Gastrocnemius medialis (tissue), 4 donors: ENCODE results near the gene CLCN2. TPM values are rescaled to one million over a fixed set of nuclear protein-coding genes. Genes with fewer than 3 reads are reported as not detected.

ENCODE experiments used
- ATAC-seq, 2 donors: fragments of 150-250 bp; one replicate each; pipeline ENCODE4 v1.9.1; 2016
- DNase-seq, 2 donors: peaks; one replicate each; pipeline ENCODE4 v3.0.0-alpha.2; 2019
- H3K27ac ChIP-seq, 4 donors: fragments of 200-600 bp; sonication (generic); 1 replicate in 1 of 4; 2 replicates in 3 of 4; pipeline ENCODE4 v1.5.1; 2016 to 2018; ENCODE audit warnings: mild to moderate bottlenecking in 2 of 4, moderate library complexity in 1 of 4
- H3K27me3 ChIP-seq, 3 donors: fragments of 200-600 bp; sonication (generic) in 2 of 3; 1 replicate in 1 of 3; 2 replicates in 2 of 3; pipeline versions ENCODE4 v1.5.1 to v1.6.0; 2016 to 2019; ENCODE audit warnings: mild to moderate bottlenecking in 1 of 3, moderate library complexity in 1 of 3
- H3K36me3 ChIP-seq, 2 donors: fragments of 200-600 bp; sonication (generic) in 1 of 2; one replicate each; pipeline ENCODE4 v1.5.1; 2017 to 2018
- H3K4me1 ChIP-seq, 2 donors: fragments of 200-600 bp; sonication (generic) in 1 of 2; one replicate each; pipeline ENCODE4 v1.5.1; 2016 to 2017; ENCODE audit warnings: mild to moderate bottlenecking in 2 of 2
- H3K4me3 ChIP-seq, 4 donors: fragments of 200-600 bp; sonication (generic) in 3 of 4; 1 replicate in 1 of 4; 2 replicates in 3 of 4; pipeline ENCODE4 v1.5.1; 2016 to 2019; ENCODE audit warnings: mild to moderate bottlenecking in 2 of 4
- H3K9me3 ChIP-seq, 3 donors: fragments of 200-600 bp; sonication (generic) in 2 of 3; 1 replicate in 1 of 3; 2 replicates in 2 of 3; pipeline ENCODE4 v1.5.1; 2016 to 2019
- CTCF ChIP-seq, 5 experiments: fragments of 450-650 bp in 3 of 5; fragments of 200-600 bp in 2 of 5; sonication (generic) in 2 of 5; IDR thresholded peaks in 4 of 5; conservative IDR thresholded peaks in 1 of 5; 1 replicate in 4 of 5; 2 replicates in 1 of 5; pipeline ENCODE4 v1.5.1; 2016 to 2019; ENCODE audit warnings: antibody characterized with exemption in 5 of 5, mild to moderate bottlenecking in 3 of 5, moderate library complexity in 3 of 5
- POLR2A ChIP-seq, 2 donors: fragments of 450-650 bp; IDR thresholded peaks; one replicate each; pipeline ENCODE4 v1.6.1; 2017; ENCODE audit warnings: antibody characterized with exemption in 2 of 2, mild to moderate bottlenecking in 2 of 2, moderate library complexity in 2 of 2
- in situ Hi-C, 4 donors: fragments of 200-750 bp; cut with MboI; loops; one replicate each; pipeline versions ENCODE4 v1.15.0 to v1.8.0; 2017; ENCODE audit warnings: low sequenced_read_pairs in 4 of 4
- intact Hi-C: fragments of 100-400 bp; cut with DNase I; formaldehyde crosslinking; loops from one replicate; pipeline ENCODE4 v1.15.1; 2023; ENCODE audit warnings: low total_unique reads
- total RNA-seq, 4 donors: library from RNA; depleted of rRNA; stranded (reverse); fragments of >200 nt; gene quantifications; one replicate each; pipeline versions ENCODE4 v1.1.0 to v1.2.3, GENCODE V29; 2016

The CLCN2 gene
- total RNA-seq, 4 donors from 2014 or later, result 0.62 to 1.2 (median 0.92) TPM

GRCh38 chr3:184375747-184376461 lies 14.5 kb upstream of the CLCN2 start:
- no peak for TF ChIP-seq CTCF (IDR thresholded peaks at IDR 0.05 in 4 of 5, conservative IDR thresholded peaks at IDR 0.05 in 1 of 5)
- intact Hi-C loops, result no loop called here
- Histone ChIP-seq H3K27ac (no peak overlapping the region), H3K4me1 (peaks cover 16 to 20% of the 10 kb centered on the region in 2 donors), H3K27me3 (peaks cover 0 to 4% (median 3%) of the 10 kb centered on the region in 3 donors), H3K36me3 (no peaks in the 10 kb centered on the region), H3K4me3 (no peak overlapping the region), H3K9me3 (no peaks in the 10 kb centered on the region)
- in situ Hi-C loops, result loop anchor here in 3 of 4 donors (10.0 kb wide), 2 partner anchors 139 to 169 kb away; no protein-coding TSS in a partner anchor
- DNase-seq, result no peak
- no peak for ATAC-seq

GRCh38 chr3:184373422-184373821 lies 12.0 kb upstream of the CLCN2 start:
- DNase-seq (peak in 1 of 2 donors; percentile 34), ATAC-seq (no peak)
- peaks cover 0 to 9% of the 10 kb centered on the region in 2 donors for H3K36me3 ChIP-seq
- peaks cover 15 to 19% of the 10 kb centered on the region in 2 donors for H3K4me1 ChIP-seq
- H3K27me3 ChIP-seq, result no peaks in the 10 kb centered on the region
- no peak overlapping the region for H3K4me3 ChIP-seq
- H3K27ac ChIP-seq, result no peak overlapping the region
- in situ Hi-C loops (loop anchor here (5.0 to 25.0 kb wide), 7 partner anchors 139 to 439 kb away; partner anchors contain the start of gene VPS8 (in 1 of the 4)), intact Hi-C loops (no loop called here)
- no peaks in the 10 kb centered on the region for H3K9me3 ChIP-seq
- TF ChIP-seq POLR2A (IDR thresholded peaks at IDR 0.05) (no peak), CTCF (IDR thresholded peaks at IDR 0.05 in 4 of 5, conservative IDR thresholded peaks at IDR 0.05 in 1 of 5) (no peak)

GRCh38 chr3:184372911-184373310 lies 11.5 kb upstream of the CLCN2 start:
- intact Hi-C loops (no loop called here), in situ Hi-C loops (loop anchor here (5.0 to 25.0 kb wide), 7 partner anchors 139 to 439 kb away; partner anchors contain the start of gene VPS8 (in 1 of the 4))
- TF ChIP-seq CTCF (IDR thresholded peaks at IDR 0.05 in 4 of 5, conservative IDR thresholded peaks at IDR 0.05 in 1 of 5), result no peak
- no peak for TF ChIP-seq POLR2A (IDR thresholded peaks at IDR 0.05)
- H3K36me3 ChIP-seq, result peaks cover 0 to 14% of the 10 kb centered on the region in 2 donors
- no peaks in the 10 kb centered on the region for H3K9me3 ChIP-seq
- no peaks in the 10 kb centered on the region for H3K27me3 ChIP-seq
- H3K27ac ChIP-seq, result no peak overlapping the region
- ATAC-seq, result no peak
- DNase-seq, result no peak
- peaks cover 10 to 17% of the 10 kb centered on the region in 2 donors for H3K4me1 ChIP-seq
- no peak overlapping the region for H3K4me3 ChIP-seq

- no peaks in the 10 kb centered on the region for H3K9me3 ChIP-seq
- H3K27ac ChIP-seq, result no peak overlapping the region
- ATAC-seq (no peak), DNase-seq (no peak)
- H3K27me3 ChIP-seq, result no peaks in the 10 kb centered on the region
- intact Hi-C loops (no loop called here), in situ Hi-C loops (loop anchor here (5.0 to 25.0 kb wide), 7 partner anchors 140 to 440 kb away; partner anchors contain the start of gene VPS8 (in 1 of the 4))
- peaks cover 0 to 17% of the 10 kb centered on the region in 2 donors for H3K36me3 ChIP-seq
- TF ChIP-seq POLR2A (IDR thresholded peaks at IDR 0.05) (no peak), CTCF (IDR thresholded peaks at IDR 0.05 in 4 of 5, conservative IDR thresholded peaks at IDR 0.05 in 1 of 5) (no peak)
- H3K4me3 ChIP-seq, result no peak overlapping the region
- H3K4me1 ChIP-seq, result peaks cover 7 to 13% of the 10 kb centered on the region in 2 donors
These were observed 11.0 kb upstream of the CLCN2 start for GRCh38 chr3:184372296-184372821.
